GM23338 (cell line): Measurements from ENCODE around the gene NLGN1. TPM values are rescaled to one million over a fixed set of nuclear protein-coding genes. Genes with fewer than 3 reads are reported as not detected.

Experiments
- ATAC-seq: fragments of 200-7000 bp; cut with Tn5 transposase; 3 replicates; pipeline ENCODE4 v1.9.1; 2020
- DNase-seq: peaks from one replicate; pipeline ENCODE4 v3.0.0-alpha.2; 2015; ENCODE audit warnings: low spot score
- H2AFZ ChIP-seq: fragments of 200-600 bp; sonication (generic); 2 replicates; pipeline ENCODE4 v1.8.0; 2016; ENCODE audit warnings: antibody characterized with exemption, mild to moderate bottlenecking, moderate library complexity
- H3F3A ChIP-seq: fragments of 200-600 bp; sonication (generic); replicated peaks from 2 replicates; pipeline ENCODE4 v1.8.0; 2017; ENCODE audit warnings: antibody characterized with exemption, mixed run types, low read depth
- H3K27ac ChIP-seq: fragments of 200-600 bp; sonication (generic); 2 replicates; pipeline ENCODE4 v1.6.1; 2016; ENCODE audit warnings: low read depth
- H3K27me3 ChIP-seq: fragments of 200-600 bp; sonication (generic); 2 replicates; pipeline ENCODE4 v1.8.0; 2016; ENCODE audit warnings: mild to moderate bottlenecking, mixed run types, moderate library complexity; ENCODE audit not compliant: insufficient read depth
- H3K36me3 ChIP-seq: fragments of 200-600 bp; sonication (generic); 2 replicates; pipeline ENCODE4 v1.8.0; 2016; ENCODE audit warnings: mild to moderate bottlenecking; ENCODE audit not compliant: insufficient read depth
- H3K4me1 ChIP-seq: fragments of 200-600 bp; sonication (generic); 2 replicates; pipeline ENCODE4 v1.8.0; 2016; ENCODE audit warnings: mild to moderate bottlenecking, moderate library complexity; ENCODE audit not compliant: insufficient read depth
- H3K4me2 ChIP-seq: fragments of 200-600 bp; sonication (generic); 2 replicates; pipeline ENCODE4 v1.7.1; 2017; ENCODE audit warnings: mixed run types
- H3K4me3 ChIP-seq: fragments of 200-600 bp; sonication (generic); 2 replicates; pipeline ENCODE4 v1.6.1; 2016; ENCODE audit warnings: mixed run types
- H3K79me2 ChIP-seq: fragments of 200-600 bp; sonication (generic); replicated peaks from 2 replicates; pipeline ENCODE4 v1.8.0; 2017; ENCODE audit warnings: mild to moderate bottlenecking; ENCODE audit not compliant: insufficient read depth
- H3K9me2 ChIP-seq: fragments of 200-600 bp; sonication (generic); 2 replicates; pipeline ENCODE4 v1.8.0; 2017; ENCODE audit not compliant: insufficient read depth
- H4K20me1 ChIP-seq: fragments of 200-600 bp; sonication (generic); replicated peaks from 2 replicates; pipeline ENCODE4 v1.8.0; 2017; ENCODE audit warnings: mild to moderate bottlenecking; ENCODE audit not compliant: insufficient read depth
- H3K27ac Mint-ChIP-seq: 2 replicates; pipeline ENCODE4 v1.8.0; 2020; ENCODE audit warnings: inconsistent platforms, mild to moderate bottlenecking, moderate library complexity, mixed read lengths
- H3K27me3 Mint-ChIP-seq: 3 replicates; pipeline ENCODE4 v1.8.0; 2022; ENCODE audit warnings: low read depth, mild to moderate bottlenecking, moderate library complexity, mixed read lengths, inconsistent platforms; ENCODE audit not compliant: insufficient read depth, poor library complexity
- H3K36me3 Mint-ChIP-seq: 3 replicates; pipeline ENCODE4 v1.8.0; 2021; ENCODE audit warnings: low read depth, mild to moderate bottlenecking, inconsistent platforms, moderate library complexity, mixed read lengths
- H3K4me1 Mint-ChIP-seq: 3 replicates; pipeline ENCODE4 v1.8.0; 2020; ENCODE audit warnings: mild to moderate bottlenecking, inconsistent platforms, mixed read lengths
- H3K4me3 Mint-ChIP-seq: 3 replicates; pipeline ENCODE4 v1.8.0; 2021; ENCODE audit warnings: moderate library complexity, mild to moderate bottlenecking, inconsistent platforms, mixed read lengths
- H3K9me3 Mint-ChIP-seq: 3 replicates; pipeline ENCODE4 v1.8.0; 2020; ENCODE audit warnings: moderate library complexity, mild to moderate bottlenecking, inconsistent platforms, mixed read lengths
- CREB1 ChIP-seq: fragments of 250-450 bp; sonication (Bioruptor Pico); IDR thresholded peaks from 2 replicates; pipeline ENCODE4 v1.5.0; 2020; ENCODE audit warnings: low read depth, mild to moderate bottlenecking, moderate library complexity
- ETS1 ChIP-seq: IDR thresholded peaks from 2 replicates; pipeline ENCODE4 v1.6.1; 2016; ENCODE audit warnings: antibody characterized with exemption
- EZH2 ChIP-seq: fragments of 200-600 bp; sonication (generic); IDR thresholded peaks from one replicate; pipeline ENCODE4 v1.8.0; 2017; ENCODE audit warnings: antibody characterized with exemption, mild to moderate bottlenecking, low read depth; ENCODE audit not compliant: unreplicated experiment
- JUNB ChIP-seq: IDR thresholded peaks from one replicate; pipeline ENCODE4 v1.6.1; 2016; ENCODE audit warnings: antibody characterized with exemption; ENCODE audit not compliant: unreplicated experiment
- NANOG ChIP-seq: IDR thresholded peaks from 2 replicates; pipeline ENCODE4 v1.6.1; 2016; ENCODE audit warnings: antibody characterized with exemption, borderline replicate concordance
- POLR2AphosphoS5 ChIP-seq: IDR thresholded peaks from 2 replicates; pipeline ENCODE4 v1.6.1; 2016; ENCODE audit warnings: antibody characterized with exemption, low read depth
- STAT1 ChIP-seq: IDR thresholded peaks from one replicate; pipeline ENCODE4 v1.6.1; 2016; ENCODE audit warnings: antibody characterized with exemption; ENCODE audit not compliant: unreplicated experiment
- ZNF114 ChIP-seq: fragments of 250-450 bp; sonication (Bioruptor Pico); IDR thresholded peaks from 2 replicates; pipeline ENCODE4 v1.5.0; 2020; ENCODE audit warnings: mild to moderate bottlenecking, moderate library complexity
- ZNF331 ChIP-seq: fragments of 250-450 bp; sonication (Bioruptor Pico); IDR thresholded peaks from 2 replicates; pipeline ENCODE4 v1.5.0; 2020; ENCODE audit warnings: low read depth, mild to moderate bottlenecking, moderate library complexity
- ZNF462 ChIP-seq: fragments of 250-450 bp; sonication (Bioruptor Pico); IDR thresholded peaks from 2 replicates; pipeline ENCODE4 v1.5.0; 2020; ENCODE audit warnings: mild to moderate bottlenecking, moderate library complexity
- polyA plus RNA-seq: library from polyadenylated mRNA; unstranded; fragments of >200 nt; fragmentation: Nextera tagmentation; extraction: Ambion mirVana; gene quantifications from 2 replicates; pipeline ENCODE4 v1.2.1, GENCODE V29; 2016
- total RNA-seq: library from RNA; depleted of rRNA; stranded (reverse); fragments of >200 nt; shearing (Covaris generic); gene quantifications from 2 replicates; pipeline ENCODE4 v1.2.3, GENCODE V29; 2014

The NLGN1 gene
- total and polyA plus RNA-seq, 2 experiments from 2014 or later: 6.5 to 18.6 TPM

- Mint-ChIP-seq H3K4me3 (no peak overlapping the region), H3K4me1 (peaks cover 10% of the 10 kb centered on the region), H3K27ac (no peak overlapping the region), H3K36me3 (no peaks in the 10 kb centered on the region), H3K9me3 (no peaks in the 10 kb centered on the region), H3K27me3 (no peaks in the 10 kb centered on the region)
- Histone ChIP-seq H3K27me3 (no peaks in the 10 kb centered on the region), H3K4me1 (peaks cover 9% of the 10 kb centered on the region; the same call in 1 of the 2 replicates), H3K9me2 (no peaks in the 10 kb centered on the region), H3K36me3 (no peaks in the 10 kb centered on the region), H3K4me2 (no peak overlapping the region), H2AFZ (no peak overlapping the region), H3K79me2 (no peaks in the 10 kb centered on the region), H3K27ac (no peak overlapping the region), H4K20me1 (no peaks in the 10 kb centered on the region), H3F3A (no peaks in the 10 kb centered on the region), H3K4me3 (no peak overlapping the region)
- TF ChIP-seq CREB1 (CRISPR knock-in tag): no peak
- TF ChIP-seq POLR2AphosphoS5: no peak
- TF ChIP-seq ZNF114: no peak
- TF ChIP-seq ETS1: no peak
- no peak for TF ChIP-seq EZH2
- ATAC-seq (no peak), DNase-seq (no peak)
These were observed 799.9 kb downstream of the NLGN1 start for GRCh38 chr3:174197416-174197815.

GRCh38 chr3:174198199-174198598 is 800.7 kb downstream of the NLGN1 start:
- H3K27ac Mint-ChIP-seq: no peak overlapping the region
- ATAC-seq: no peak
- TF ChIP-seq NANOG: no peak
- TF ChIP-seq EZH2: no peak
- no peak for TF ChIP-seq CREB1 (CRISPR knock-in tag)
- TF ChIP-seq STAT1: no peak
- no peak for TF ChIP-seq POLR2AphosphoS5
- no peak for TF ChIP-seq JUNB

GRCh38 chr3:174199696-174200095 is 802.2 kb downstream of the NLGN1 start:
- H3K36me3 ChIP-seq: no peaks in the 10 kb centered on the region
- H3K4me3 ChIP-seq: no peak overlapping the region
- H2AFZ ChIP-seq: no peak overlapping the region
- ATAC-seq (no peak), DNase-seq (no peak)
- H3F3A ChIP-seq: no peaks in the 10 kb centered on the region
- no peak overlapping the region for H3K27ac ChIP-seq
- no peaks in the 10 kb centered on the region for H3K27me3 ChIP-seq
- no peaks in the 10 kb centered on the region for H3K79me2 ChIP-seq
- H3K4me1 Mint-ChIP-seq: peaks cover 13% of the 10 kb centered on the region
- no peak overlapping the region for H3K27ac Mint-ChIP-seq
- peaks cover 13% of the 10 kb centered on the region; the same call in 1 of the 2 replicates for H3K4me1 ChIP-seq
- peaks cover 1% of the 10 kb centered on the region for H3K27me3 Mint-ChIP-seq
- no peaks in the 10 kb centered on the region for H3K9me3 Mint-ChIP-seq
- H4K20me1 ChIP-seq: no peaks in the 10 kb centered on the region
- no peaks in the 10 kb centered on the region for H3K9me2 ChIP-seq
- H3K36me3 Mint-ChIP-seq: no peaks in the 10 kb centered on the region
- no peak overlapping the region for H3K4me3 Mint-ChIP-seq
- no peak overlapping the region for H3K4me2 ChIP-seq
- TF ChIP-seq NANOG (no peak), ZNF114 (no peak), ZNF331 (no peak), ZNF462 (CRISPR knock-in tag) (no peak)

More at GRCh38 chr3:174198199-174198598, 800.7 kb downstream of the NLGN1 start:
- H3K27me3 ChIP-seq: no peaks in the 10 kb centered on the region
- no peak overlapping the region for H3K4me3 ChIP-seq
- no peaks in the 10 kb centered on the region for H3F3A ChIP-seq
- no peaks in the 10 kb centered on the region for H3K79me2 ChIP-seq
- peaks cover under 1% of the 10 kb centered on the region for H3K27me3 Mint-ChIP-seq
- no peak overlapping the region for H3K4me2 ChIP-seq
- H3K9me2 ChIP-seq: no peaks in the 10 kb centered on the region
- no peak for DNase-seq
- H2AFZ ChIP-seq: no peak overlapping the region
- H3K4me1 Mint-ChIP-seq: peaks cover 13% of the 10 kb centered on the region
- H3K9me3 Mint-ChIP-seq: no peaks in the 10 kb centered on the region
- no peaks in the 10 kb centered on the region for H3K36me3 Mint-ChIP-seq
- no peak overlapping the region for H3K27ac ChIP-seq
- H3K36me3 ChIP-seq: no peaks in the 10 kb centered on the region
- H3K4me3 Mint-ChIP-seq: no peak overlapping the region
- H4K20me1 ChIP-seq: no peaks in the 10 kb centered on the region
- peaks cover 13% of the 10 kb centered on the region; the same call in 1 of the 2 replicates for H3K4me1 ChIP-seq
